Stimulated activated naive B cell treated with anti-CD40 and anti-IgM and Interleukin-4, amounts not matched to agents 10 μg/mL and 1 μg/mL and 100 μg/mL, for 72 hours (primary cell): ENCODE data around the gene FAAP100.
A peak's percentile ranks its signal among the peaks of the same experiment; 100 is the strongest.

Experiments
- ATAC-seq, 2 donors: fragments of 150-1000 bp; cut with Tn5 transposase; replicated peaks; 2 replicates each; pipeline ENCODE4 v1.10.0; 2021; ENCODE audit warnings: moderate library complexity in 1 of 2
- DNase-seq: peaks from one replicate; pipeline ENCODE4 v3.0.0; 2021
- H3K27ac Mint-ChIP-seq: one replicate; pipeline ENCODE4 v1.8.0; 2022; ENCODE audit warnings: mild to moderate bottlenecking, mixed read lengths
- H3K27me3 Mint-ChIP-seq, 2 donors: one replicate each; pipeline ENCODE4 v1.8.0; 2022; ENCODE audit warnings: mixed read lengths in 2 of 2
- H3K36me3 Mint-ChIP-seq, 2 donors: one replicate each; pipeline ENCODE4 v1.8.0; 2022; ENCODE audit warnings: mixed read lengths in 2 of 2, mild to moderate bottlenecking in 1 of 2
- H3K4me1 Mint-ChIP-seq, 2 donors: one replicate each; pipeline ENCODE4 v1.8.0; 2022; ENCODE audit warnings: mixed read lengths in 2 of 2, mild to moderate bottlenecking in 1 of 2
- H3K4me3 Mint-ChIP-seq, 2 donors: one replicate each; pipeline ENCODE4 v1.8.0; 2022; ENCODE audit warnings: mild to moderate bottlenecking in 2 of 2, mixed read lengths in 2 of 2, moderate library complexity in 1 of 2
- H3K9me3 Mint-ChIP-seq, 2 donors: one replicate each; pipeline ENCODE4 v1.8.0; 2022; ENCODE audit warnings: mixed read lengths in 2 of 2, mild to moderate bottlenecking in 1 of 2

Gene FAAP100

GRCh38 chr17:81503619-81504018 is 48.5 kb downstream of the FAAP100 start:
- peaks cover 0 to 10% of the 10 kb centered on the region in 2 donors for H3K4me1 Mint-ChIP-seq
- peaks cover 2 to 7% of the 10 kb centered on the region in 2 donors for H3K36me3 Mint-ChIP-seq
- ATAC-seq = no peak
- no peak overlapping the region for H3K27ac Mint-ChIP-seq
- peaks cover 0 to 2% of the 10 kb centered on the region in 2 donors for H3K9me3 Mint-ChIP-seq
- no peak for DNase-seq
- no peaks in the 10 kb centered on the region for H3K27me3 Mint-ChIP-seq
- H3K4me3 Mint-ChIP-seq = no peak overlapping the region

- Mint-ChIP-seq H3K27me3 (peaks cover 0 to 5% of the 10 kb centered on the region in 2 donors), H3K4me3 (no peak overlapping the region), H3K4me1 (peaks cover 0 to 2% of the 10 kb centered on the region in 2 donors), H3K27ac (no peak overlapping the region), H3K36me3 (no peaks in the 10 kb centered on the region), H3K9me3 (no peaks in the 10 kb centered on the region)
- ATAC-seq (no peak), DNase-seq (no peak)
Observed at GRCh38 chr17:81502471-81503017, 49.6 kb downstream of the FAAP100 start.

- no peak overlapping the region for H3K4me3 Mint-ChIP-seq
- peaks cover 0 to 5% of the 10 kb centered on the region in 2 donors for H3K27me3 Mint-ChIP-seq
- peaks cover 0 to 1% of the 10 kb centered on the region in 2 donors for H3K9me3 Mint-ChIP-seq
- DNase-seq = no peak
- no peaks in the 10 kb centered on the region for H3K36me3 Mint-ChIP-seq
- no peak for ATAC-seq
- no peak overlapping the region for H3K27ac Mint-ChIP-seq
- no peaks in the 10 kb centered on the region for H3K4me1 Mint-ChIP-seq
Observed at GRCh38 chr17:81500047-81500446, 52.1 kb downstream of the FAAP100 start.

GRCh38 chr17:81499601-81499970 is 52.6 kb downstream of the FAAP100 start:
- ATAC-seq (no peak), DNase-seq (no peak)
- Mint-ChIP-seq H3K27ac (no peak overlapping the region), H3K4me1 (no peaks in the 10 kb centered on the region), H3K36me3 (no peaks in the 10 kb centered on the region), H3K9me3 (peaks cover 0 to 1% of the 10 kb centered on the region in 2 donors), H3K27me3 (peaks cover 2 to 5% of the 10 kb centered on the region in 2 donors), H3K4me3 (no peak overlapping the region)

GRCh38 chr17:81498953-81499600 is 53.1 kb downstream of the FAAP100 start:
- Mint-ChIP-seq H3K36me3 (no peaks in the 10 kb centered on the region), H3K27ac (no peak overlapping the region), H3K4me1 (no peaks in the 10 kb centered on the region), H3K27me3 (peaks cover 5 to 6% of the 10 kb centered on the region in 2 donors), H3K9me3 (peaks cover 0 to 1% of the 10 kb centered on the region in 2 donors), H3K4me3 (no peak overlapping the region)
- no peak for ATAC-seq
- no peak for DNase-seq

GRCh38 chr17:81494626-81495377 is 57.4 kb downstream of the FAAP100 start:
- H3K27me3 Mint-ChIP-seq = peaks cover 13 to 28% of the 10 kb centered on the region in 2 donors
- no peak for DNase-seq
- H3K36me3 Mint-ChIP-seq = no peaks in the 10 kb centered on the region
- H3K4me1 Mint-ChIP-seq = peaks cover under 1 to 2% of the 10 kb centered on the region in 2 donors
- peak overlapping the region; percentile 39 for H3K27ac Mint-ChIP-seq
- no peak overlapping the region for H3K4me3 Mint-ChIP-seq
- ATAC-seq = peak in 1 of 2 donors; percentile 41
- H3K9me3 Mint-ChIP-seq = peaks cover 0 to 1% of the 10 kb centered on the region in 2 donors

GRCh38 chr17:81493198-81494038 is 58.7 kb downstream of the FAAP100 start:
- peaks cover 18 to 33% of the 10 kb centered on the region in 2 donors for H3K27me3 Mint-ChIP-seq
- no peak overlapping the region for H3K4me3 Mint-ChIP-seq
- no peak for ATAC-seq
- peaks cover 0 to 1% of the 10 kb centered on the region in 2 donors for H3K9me3 Mint-ChIP-seq
- H3K27ac Mint-ChIP-seq = no peak overlapping the region
- DNase-seq = no peak
- no peaks in the 10 kb centered on the region for H3K36me3 Mint-ChIP-seq
- peaks cover 6 to 9% of the 10 kb centered on the region in 2 donors for H3K4me1 Mint-ChIP-seq

- Mint-ChIP-seq H3K36me3 (no peaks in the 10 kb centered on the region), H3K4me3 (no peak overlapping the region), H3K27ac (no peak overlapping the region), H3K27me3 (peaks cover 18 to 29% of the 10 kb centered on the region in 2 donors), H3K4me1 (peaks cover 6 to 9% of the 10 kb centered on the region in 2 donors), H3K9me3 (peaks cover 0 to 1% of the 10 kb centered on the region in 2 donors)
- ATAC-seq = no peak
- DNase-seq = no peak
Observed at GRCh38 chr17:81492706-81493105, 59.4 kb downstream of the FAAP100 start.

GRCh38 chr17:81492202-81492601 is 60.0 kb downstream of the FAAP100 start:
- Mint-ChIP-seq H3K27me3 (peaks cover 18 to 29% of the 10 kb centered on the region in 2 donors), H3K27ac (no peak overlapping the region)
- ATAC-seq = no peak

GRCh38 chr17:81491761-81492160 is 60.4 kb downstream of the FAAP100 start:
- no peak overlapping the region for H3K4me3 Mint-ChIP-seq
- ATAC-seq = no peak

More at GRCh38 chr17:81492202-81492601, 60.0 kb downstream of the FAAP100 start:
- no peak for DNase-seq
- H3K4me1 Mint-ChIP-seq = peaks cover 6 to 13% of the 10 kb centered on the region in 2 donors
- peaks cover 0 to 1% of the 10 kb centered on the region in 2 donors for H3K9me3 Mint-ChIP-seq
- H3K4me3 Mint-ChIP-seq = no peak overlapping the region
- no peaks in the 10 kb centered on the region for H3K36me3 Mint-ChIP-seq

GRCh38 chr17:81491181-81491581 is 61.0 kb downstream of the FAAP100 start:
- H3K27me3 Mint-ChIP-seq = peaks cover 20 to 29% of the 10 kb centered on the region in 2 donors
- H3K27ac Mint-ChIP-seq = no peak overlapping the region
- peaks cover 0 to 1% of the 10 kb centered on the region in 2 donors for H3K9me3 Mint-ChIP-seq
- H3K4me3 Mint-ChIP-seq = no peak overlapping the region
- DNase-seq (no peak), ATAC-seq (no peak)
- H3K4me1 Mint-ChIP-seq = peaks cover 8 to 15% of the 10 kb centered on the region in 2 donors
- no peaks in the 10 kb centered on the region for H3K36me3 Mint-ChIP-seq

More at GRCh38 chr17:81491761-81492160, 60.4 kb downstream of the FAAP100 start:
- H3K27me3 Mint-ChIP-seq = peaks cover 18 to 29% of the 10 kb centered on the region in 2 donors
- peaks cover 6 to 13% of the 10 kb centered on the region in 2 donors for H3K4me1 Mint-ChIP-seq
- H3K27ac Mint-ChIP-seq = no peak overlapping the region
- DNase-seq = no peak
- H3K36me3 Mint-ChIP-seq = no peaks in the 10 kb centered on the region
- peaks cover 0 to 1% of the 10 kb centered on the region in 2 donors for H3K9me3 Mint-ChIP-seq

GRCh38 chr17:81489998-81490992 is 61.9 kb downstream of the FAAP100 start:
- no peak for DNase-seq
- Mint-ChIP-seq H3K4me3 (no peak overlapping the region), H3K27ac (no peak overlapping the region), H3K36me3 (no peaks in the 10 kb centered on the region), H3K4me1 (peaks cover 11 to 19% of the 10 kb centered on the region in 2 donors), H3K9me3 (peaks cover 0 to 1% of the 10 kb centered on the region in 2 donors), H3K27me3 (peaks cover 21 to 29% of the 10 kb centered on the region in 2 donors)
- ATAC-seq = no peak
